ENCODE results near the gene QPRT. TPM values are rescaled to one million over a fixed set of nuclear protein-coding genes. Genes with fewer than 3 reads are reported as not detected.
"Not testable (repeated sequence)": the region's sequence is repeated elsewhere in the genome, so short reads cannot be mapped to it uniquely, and the experiment has no call there.

The QPRT gene
- polyA plus RNA-seq, 3 donors: 2.1 to 4.7 (median 3.9) TPM

DNA sequence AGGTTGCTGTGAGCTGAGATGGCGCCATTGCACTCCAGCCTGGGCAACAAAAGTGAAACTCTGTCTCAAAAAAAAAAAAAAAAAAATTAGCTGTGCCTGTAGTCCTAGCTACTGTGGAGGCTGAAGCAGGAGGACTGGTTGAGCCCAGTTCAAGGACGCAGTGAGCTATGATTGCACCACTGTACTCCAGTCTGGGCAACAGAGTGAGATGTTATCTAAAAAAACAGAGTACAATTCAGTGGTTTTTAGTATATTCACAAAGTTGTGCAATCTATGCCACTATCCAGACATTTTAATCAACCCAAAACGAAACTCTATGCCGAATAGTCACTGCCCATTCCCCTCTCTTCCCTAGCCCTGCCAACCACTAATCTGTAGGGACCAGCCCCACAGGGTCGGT is 41.7 kb downstream of the QPRT start:
- Histone ChIP-seq H3K4me3 (replicated peaks in 1 of 3; ENCODE audit: low read depth in 2 of 3, low read length in 3 of 3) (no peak overlapping the region), H4K20me1 (ENCODE audit: insufficient read depth, low read length) (no peaks in the 10 kb centered on the region), H3K9ac (ENCODE audit: insufficient read depth, low read length, poor library complexity, severe bottlenecking) (no peak overlapping the region), H3K27ac (ENCODE audit: low read depth in 1 of 2, low read length in 2 of 2) (no peak overlapping the region), H3K4me2 (replicated peaks; ENCODE audit: extremely low read depth, low read length, poor library complexity, severe bottlenecking) (no peak overlapping the region), H2AFZ (ENCODE audit: insufficient read depth, low read depth, low read length, poor library complexity, severe bottlenecking) (peak overlapping the region; percentile 38), H3K9me3 (replicated peaks in 1 of 2; ENCODE audit: control insufficient read depth in 1 of 2, insufficient read depth in 1 of 2, low read length in 2 of 2) (no peaks in the 10 kb centered on the region), H3K4me1 (ENCODE audit: control insufficient read depth in 1 of 2, insufficient read depth in 2 of 2, low read length in 2 of 2) (peaks cover 9 to 12% of the 10 kb centered on the region in 2 donors), H3K79me2 (ENCODE audit: insufficient read depth, low read length) (no peaks in the 10 kb centered on the region), H3K27me3 (ENCODE audit: control insufficient read depth in 2 of 2, insufficient read depth in 2 of 2, low read length in 2 of 2) (no peaks in the 10 kb centered on the region), H3K36me3 (replicated peaks in 1 of 2; ENCODE audit: control insufficient read depth in 1 of 2, insufficient read depth in 2 of 2, low read length in 2 of 2) (no peaks in the 10 kb centered on the region)
- Mint-ChIP-seq H3K4me1 (peaks cover 11% of the 10 kb centered on the region), H3K9me3 (peaks cover 0 to 2% (median 0%) of the 10 kb centered on the region in 7 donors), H3K27me3 (ENCODE audit: low read depth in 3 of 3) (peaks cover 1 to 4% (median 2%) of the 10 kb centered on the region in 3 donors), H3K4me3 (no peak overlapping the region), H3K27ac (peak overlapping the region in 4 of 7 donors; percentile 40 to 82 (median 62)), H3K36me3 (no peaks in the 10 kb centered on the region)
- TF ChIP-seq, protein P1, sequence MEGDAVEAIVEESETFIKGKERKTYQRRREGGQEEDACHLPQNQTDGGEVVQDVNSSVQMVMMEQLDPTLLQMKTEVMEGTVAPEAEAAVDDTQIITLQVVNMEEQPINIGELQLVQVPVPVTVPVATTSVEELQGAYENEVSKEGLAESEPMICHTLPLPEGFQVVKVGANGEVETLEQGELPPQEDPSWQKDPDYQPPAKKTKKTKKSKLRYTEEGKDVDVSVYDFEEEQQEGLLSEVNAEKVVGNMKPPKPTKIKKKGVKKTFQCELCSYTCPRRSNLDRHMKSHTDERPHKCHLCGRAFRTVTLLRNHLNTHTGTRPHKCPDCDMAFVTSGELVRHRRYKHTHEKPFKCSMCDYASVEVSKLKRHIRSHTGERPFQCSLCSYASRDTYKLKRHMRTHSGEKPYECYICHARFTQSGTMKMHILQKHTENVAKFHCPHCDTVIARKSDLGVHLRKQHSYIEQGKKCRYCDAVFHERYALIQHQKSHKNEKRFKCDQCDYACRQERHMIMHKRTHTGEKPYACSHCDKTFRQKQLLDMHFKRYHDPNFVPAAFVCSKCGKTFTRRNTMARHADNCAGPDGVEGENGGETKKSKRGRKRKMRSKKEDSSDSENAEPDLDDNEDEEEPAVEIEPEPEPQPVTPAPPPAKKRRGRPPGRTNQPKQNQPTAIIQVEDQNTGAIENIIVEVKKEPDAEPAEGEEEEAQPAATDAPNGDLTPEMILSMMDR (IDR thresholded peaks at IDR 0.05): no peak
- 71% methylated on average over 1 of the region's 5 CpGs for WGBS (ENCODE audit: insufficient coverage)
- intact Hi-C loops (cut with micrococcal nuclease): no loop called here
- peak in 1 of 3 donors; percentile 25 for DNase-seq

DNA sequence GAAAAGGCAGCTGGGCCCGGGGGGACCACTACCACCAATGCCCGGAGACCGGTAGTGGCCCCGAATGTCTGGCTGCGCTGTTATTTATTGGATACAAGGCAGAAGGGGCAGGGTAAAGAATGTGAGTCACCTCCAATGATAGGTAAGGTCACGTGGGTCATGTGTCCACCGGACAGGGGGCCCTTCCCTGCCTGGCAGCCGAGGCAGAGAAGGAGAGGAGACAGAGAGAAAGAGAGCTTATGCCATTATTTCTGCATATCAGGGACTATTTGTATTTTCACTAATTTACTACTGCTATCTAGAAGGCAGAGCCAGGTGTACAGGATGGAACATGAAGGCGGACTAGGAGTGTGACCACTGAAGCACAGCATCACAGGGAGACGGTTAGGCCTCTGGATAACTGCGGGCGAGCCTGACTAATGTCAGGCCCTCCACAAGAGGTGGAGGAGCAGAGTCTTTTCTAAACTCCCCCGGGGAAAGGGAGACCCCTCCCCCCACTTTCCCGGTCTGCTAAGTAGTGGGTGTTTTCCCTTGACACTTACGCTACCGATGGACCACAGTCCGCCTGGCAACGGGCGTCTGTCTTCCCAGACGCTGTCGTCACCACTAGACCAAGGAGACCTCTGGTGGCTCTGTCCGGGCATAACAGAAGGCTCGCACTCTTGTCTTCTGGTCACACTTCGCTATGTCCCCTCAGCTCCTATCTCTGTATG is 42.3 kb downstream of the QPRT start:
- intact Hi-C loops (cut with micrococcal nuclease); H3K27ac ChIP-seq (ENCODE audit: low read depth in 1 of 2, low read length in 2 of 2); H3K9me3 Mint-ChIP-seq; H3K9me3 ChIP-seq (replicated peaks in 1 of 2; ENCODE audit: control insufficient read depth in 1 of 2, insufficient read depth in 1 of 2, low read length in 2 of 2); H3K36me3 Mint-ChIP-seq; H3K79me2 ChIP-seq (ENCODE audit: insufficient read depth, low read length); H3K36me3 ChIP-seq (replicated peaks in 1 of 2; ENCODE audit: control insufficient read depth in 1 of 2, insufficient read depth in 2 of 2, low read length in 2 of 2); H4K20me1 ChIP-seq (ENCODE audit: insufficient read depth, low read length); H3K4me3 ChIP-seq (replicated peaks in 1 of 3; ENCODE audit: low read depth in 2 of 3, low read length in 3 of 3); H3K27me3 Mint-ChIP-seq (ENCODE audit: low read depth in 3 of 3); H3K27me3 ChIP-seq (ENCODE audit: control insufficient read depth in 2 of 2, insufficient read depth in 2 of 2, low read length in 2 of 2); H3K9ac ChIP-seq (ENCODE audit: insufficient read depth, low read length, poor library complexity, severe bottlenecking); H3K4me2 ChIP-seq (replicated peaks; ENCODE audit: extremely low read depth, low read length, poor library complexity, severe bottlenecking): not testable (repeated sequence)
- Mint-ChIP-seq H3K4me1 (peaks cover 11% of the 10 kb centered on the region), H3K27ac (peak overlapping the region in 5 of 7 donors; percentile 30 to 82 (median 53)), H3K4me3 (peak overlapping the region; percentile 34 to 39)
- TF ChIP-seq, protein P1 (IDR thresholded peaks at IDR 0.05): peak; percentile 76
- peak; percentile 49 to 78 (median 71) for DNase-seq
- WGBS (ENCODE audit: insufficient coverage): 17% methylated on average over 6 of the region's 24 CpGs
- peaks cover 9 to 12% of the 10 kb centered on the region in 2 donors for H3K4me1 ChIP-seq (ENCODE audit: control insufficient read depth in 1 of 2, insufficient read depth in 2 of 2, low read length in 2 of 2)
- peak overlapping the region; percentile 53 for H2AFZ ChIP-seq (ENCODE audit: insufficient read depth, low read depth, low read length, poor library complexity, severe bottlenecking)

All from CD14-positive monocyte (primary cell).